ENCODE measurements around the gene MAP2K4.

DNA sequence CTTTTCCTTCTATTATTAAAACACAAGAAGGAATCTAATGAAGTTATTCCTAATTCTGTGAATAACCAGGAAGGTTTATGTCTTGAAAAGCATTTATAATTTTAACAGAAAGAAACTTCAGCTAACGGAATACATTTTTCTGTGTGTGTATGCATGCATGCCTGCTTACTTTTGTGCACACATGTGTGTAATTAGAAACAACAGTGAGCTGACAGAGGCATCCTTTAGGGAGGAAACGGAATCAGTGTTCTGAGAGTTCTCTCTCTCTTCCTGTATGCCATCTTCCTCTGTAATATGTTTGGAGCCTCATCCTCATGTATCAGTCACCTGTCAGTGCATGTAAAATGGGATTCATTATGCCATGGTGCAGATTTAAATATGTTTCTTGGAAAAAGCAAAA lies 107.0 kb downstream of the MAP2K4 start:
- TF ChIP-seq, protein P1, sequence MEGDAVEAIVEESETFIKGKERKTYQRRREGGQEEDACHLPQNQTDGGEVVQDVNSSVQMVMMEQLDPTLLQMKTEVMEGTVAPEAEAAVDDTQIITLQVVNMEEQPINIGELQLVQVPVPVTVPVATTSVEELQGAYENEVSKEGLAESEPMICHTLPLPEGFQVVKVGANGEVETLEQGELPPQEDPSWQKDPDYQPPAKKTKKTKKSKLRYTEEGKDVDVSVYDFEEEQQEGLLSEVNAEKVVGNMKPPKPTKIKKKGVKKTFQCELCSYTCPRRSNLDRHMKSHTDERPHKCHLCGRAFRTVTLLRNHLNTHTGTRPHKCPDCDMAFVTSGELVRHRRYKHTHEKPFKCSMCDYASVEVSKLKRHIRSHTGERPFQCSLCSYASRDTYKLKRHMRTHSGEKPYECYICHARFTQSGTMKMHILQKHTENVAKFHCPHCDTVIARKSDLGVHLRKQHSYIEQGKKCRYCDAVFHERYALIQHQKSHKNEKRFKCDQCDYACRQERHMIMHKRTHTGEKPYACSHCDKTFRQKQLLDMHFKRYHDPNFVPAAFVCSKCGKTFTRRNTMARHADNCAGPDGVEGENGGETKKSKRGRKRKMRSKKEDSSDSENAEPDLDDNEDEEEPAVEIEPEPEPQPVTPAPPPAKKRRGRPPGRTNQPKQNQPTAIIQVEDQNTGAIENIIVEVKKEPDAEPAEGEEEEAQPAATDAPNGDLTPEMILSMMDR (IDR thresholded peaks at IDR 0.05; ENCODE audit: low read length): no peak
- no peak for TF ChIP-seq EZH2 (IDR thresholded peaks at IDR 0.05; ENCODE audit: borderline replicate concordance, low read length)

Measured in OCI-LY1 (cell line).